ENCODE data around the gene CENPVL1. TPM values are rescaled to one million over a fixed set of nuclear protein-coding genes. Genes with fewer than 3 reads are reported as not detected.

Gene CENPVL1
- polyA plus RNA-seq, 1 donor = 0.28 TPM

Other genes with a start within 250 kb of the CENPVL1 start
- gene NUDT11, start 213.9 kb upstream of the CENPVL1 start, polyA plus RNA-seq (ENCODE audit: insufficient read length) = 14.8 TPM
- gene CENPVL3, start 91.6 kb upstream of the CENPVL1 start, polyA plus RNA-seq (ENCODE audit: insufficient read length) = 1.0 TPM
- 0.28 TPM for gene CENPVL2, start 27.7 kb upstream of the CENPVL1 start, polyA plus RNA-seq (ENCODE audit: insufficient read length)
- gene GSPT2, start 32.9 kb downstream of the CENPVL1 start, polyA plus RNA-seq (ENCODE audit: insufficient read length) = 21.2 TPM
- gene MAGED1, start 183.1 kb downstream of the CENPVL1 start, polyA plus RNA-seq (ENCODE audit: insufficient read length) = 353 TPM

Data from left kidney (tissue), 1 donor.